H1 (cell line): ENCODE results near the gene ADAMTS13. TPM values are rescaled to one million over a fixed set of nuclear protein-coding genes. Genes with fewer than 3 reads are reported as not detected.

Experiments used
- ATF3 ChIP-seq: IDR thresholded peaks from 2 replicates; pipeline ENCODE4 v1.6.1; 2011; ENCODE audit warnings: low read depth, mild to moderate bottlenecking, low read length; ENCODE audit not compliant: insufficient read depth
- BACH1 ChIP-seq: IDR thresholded peaks from 2 replicates; pipeline ENCODE4 v1.6.1; 2012; ENCODE audit warnings: low read length, improper control_type of control experiment
- CBX8 ChIP-seq: fragments of 300-800, 300-1000 bp; sonication (generic); IDR thresholded peaks from 2 replicates; pipeline ENCODE4 v1.7.1; 2016; ENCODE audit warnings: low read depth, low read length, borderline replicate concordance
- CREB1 ChIP-seq: IDR thresholded peaks from 2 replicates; pipeline ENCODE4 v1.6.1; 2012; ENCODE audit warnings: inconsistent platforms
- CTCF ChIP-seq, 3 experiments: IDR thresholded peaks; 1 replicate in 2 of 3; 2 replicates in 1 of 3; pipeline versions ENCODE4 v1.5.1 to v1.6.1; 2011; ENCODE audit warnings: low read length in 3 of 3, mild to moderate bottlenecking in 3 of 3, inconsistent platforms in 2 of 3, low read depth in 1 of 3, moderate library complexity in 1 of 3; ENCODE audit not compliant: insufficient read depth in 1 of 3; ENCODE audit errors: control extremely low read depth in 1 of 3
- JUND ChIP-seq: IDR thresholded peaks from 2 replicates; pipeline ENCODE4 v1.6.1; 2011; ENCODE audit warnings: mild to moderate bottlenecking, improper control_type of control experiment, low read length
- NANOG ChIP-seq: IDR thresholded peaks from 2 replicates; pipeline ENCODE4 v1.6.1; 2011; ENCODE audit warnings: low read length, low read depth, mild to moderate bottlenecking, inconsistent platforms; ENCODE audit not compliant: insufficient read depth, poor library complexity, severe bottlenecking
- TAF7 ChIP-seq: optimal IDR thresholded peaks from 2 replicates; pipeline ENCODE3; 2011; ENCODE audit warnings: low read depth, mild to moderate bottlenecking, inconsistent platforms, low read length, moderate library complexity, borderline replicate concordance
- ZNF274 ChIP-seq: IDR thresholded peaks from 2 replicates; pipeline ENCODE4 v1.7.0; 2012; ENCODE audit warnings: low read length, borderline replicate concordance; ENCODE audit errors: extremely low read depth
- polyA plus RNA-seq, 7 experiments: library from polyadenylated mRNA; depleted of rRNA in 3 of 7; stranded (reverse) in 5 of 7; unstranded in 2 of 7; fragments of >200 nt in 5 of 7; fragments of 200-250 nt in 2 of 7; gene quantifications; 1 replicate in 5 of 7; 2 replicates in 1 of 7; 4 replicates in 1 of 7; pipeline versions ENCODE4 v1.2.1 to v1.2.3, GENCODE V29; 2011 to 2013; ENCODE audit warnings: missing spikeins in 2 of 7, mixed read lengths in 2 of 7
- total RNA-seq: library from RNA; stranded (reverse); fragmentation: NEBNext Ultra II Directional; extraction: Animal tissue kit (Norgen Biotek cat#: 25700); gene quantifications from 2 replicates; pipeline ENCODE4 v1.2.1, GENCODE V29; 2021

The ADAMTS13 gene
- total and polyA plus RNA-seq, 2 of the 8 experiments (the other 6 are each of a cell fraction or from before 2014, with no cell fraction given) = 4.4 to 5.8 TPM

- TF ChIP-seq NANOG = no peak
- no peak for TF ChIP-seq BACH1
- TF ChIP-seq ATF3 = no peak
- TF ChIP-seq CTCF (IDR thresholded peaks at IDR 0.05; ENCODE audit: control extremely low read depth in 1 of 3, insufficient read depth in 1 of 3, low read depth in 1 of 3, low read length in 3 of 3) = no peak
- TF ChIP-seq CBX8 = no peak
- no peak for TF ChIP-seq JUND
- no peak for TF ChIP-seq CREB1
- no peak for TF ChIP-seq TAF7
- TF ChIP-seq ZNF274 = no peak
Measured at GRCh38 chr9:133374612-133375115, 47.5 kb upstream of the ADAMTS13 start (continued).
